PC-9 (cell line): ENCODE measurements around the gene METTL9.

ENCODE experiments used
- CTCF ChIP-seq: fragments of 200-600 bp; sonication (generic); conservative IDR thresholded peaks from 2 replicates; pipeline ENCODE4 v1.6.1; 2017; ENCODE audit warnings: mixed run types, antibody characterized with exemption, mild to moderate bottlenecking, moderate library complexity
- EZH2 ChIP-seq: fragments of 200-600 bp; sonication (generic); IDR thresholded peaks from 2 replicates; pipeline ENCODE4 v1.8.0; 2017; ENCODE audit warnings: antibody characterized with exemption, low read depth

GRCh38 chr16:21664801-21665492 is 65.6 kb downstream of the METTL9 start:
- TF ChIP-seq CTCF (no peak), EZH2 (no peak)
